HepG2 (cell line): ENCODE measurements around the gene ANP32B. TPM values are rescaled to one million over a fixed set of nuclear protein-coding genes. Genes with fewer than 3 reads are reported as not detected.

Source experiments
- CC2D1A ChIP-seq: sonication (generic); formaldehyde crosslinking; IDR thresholded peaks from 2 replicates; pipeline ENCODE4 v1.8.1; 2023; ENCODE audit warnings: mild to moderate bottlenecking, missing genetic modification reagents
- MAFF ChIP-seq: IDR thresholded peaks from 2 replicates; pipeline ENCODE4 v1.6.1; 2011; ENCODE audit warnings: low read depth, low read length, improper control_type of control experiment
- NR1H2 ChIP-seq: sonication (generic); formaldehyde crosslinking; IDR thresholded peaks from 2 replicates; pipeline ENCODE4 v1.8.1; 2022; ENCODE audit warnings: low read depth, missing genetic modification reagents, borderline replicate concordance
- SNRNP70 ChIP-seq: fragments of 200-400 bp; formaldehyde crosslinking; IDR thresholded peaks from 2 replicates; pipeline ENCODE4 v1.6.1; 2017; ENCODE audit warnings: mild to moderate bottlenecking, low read depth, low read length, moderate library complexity
- STAG1 ChIP-seq: sonication (generic); formaldehyde crosslinking; IDR thresholded peaks from 2 replicates; pipeline ENCODE4 v1.4.0; 2020; ENCODE audit warnings: missing genetic modification reagents
- ZFP41 ChIP-seq: sonication (generic); formaldehyde crosslinking; IDR thresholded peaks from 2 replicates; pipeline ENCODE4 v1.4.0; 2020; ENCODE audit warnings: mild to moderate bottlenecking, missing genetic modification reagents, borderline replicate concordance
- ZNF7 ChIP-seq: IDR thresholded peaks from 2 replicates; pipeline ENCODE4 v1.6.1; 2016; ENCODE audit warnings: missing biosample characterization, missing genetic modification reagents
- polyA plus RNA-seq, 8 experiments: library from polyadenylated mRNA; depleted of rRNA in 3 of 8; stranded (reverse) in 7 of 8; unstranded in 1 of 8; fragments of >200 nt; fragmentation: Illumina TruSeq in 4 of 8; extraction: Trizol in 4 of 8; gene quantifications; 2 replicates each; pipeline versions ENCODE4 v1.2.1 to v1.2.3, GENCODE V29; 2011 to 2016; ENCODE audit warnings: low read depth in 4 of 8, missing spikeins in 1 of 8, mixed read lengths in 1 of 8; ENCODE audit not compliant: insufficient read depth in 1 of 8
- total RNA-seq, 5 experiments: library from RNA; depleted of rRNA; stranded (reverse); fragments of >200 nt; fragmentation: Illumina TruSeq; extraction: Trizol; gene quantifications; 2 replicates each; pipeline ENCODE4 v1.2.3, GENCODE V29; 2016; ENCODE audit warnings: low read depth in 1 of 5
- TF ChIP-seq, protein P1 (sequence below): sonication (generic); formaldehyde crosslinking; IDR thresholded peaks from 2 replicates; pipeline ENCODE4 v1.5.1; 2020; ENCODE audit warnings: mild to moderate bottlenecking, missing genetic modification reagents, moderate library complexity
- TF ChIP-seq, protein P2 (sequence below), 2 experiments: fragments of 450-650 bp in 1 of 2; sonication (generic) in 1 of 2; formaldehyde crosslinking in 1 of 2; IDR thresholded peaks; 2 replicates each; pipeline versions ENCODE4 v1.6.1 to v1.8.0; 2016 to 2022; ENCODE audit warnings: antibody characterized with exemption in 1 of 2, mild to moderate bottlenecking in 1 of 2, missing genetic modification reagents in 1 of 2
- TF ChIP-seq, protein P3 (sequence below): sonication (generic); formaldehyde crosslinking; IDR thresholded peaks from 2 replicates; pipeline ENCODE4 v1.5.0; 2020; ENCODE audit warnings: missing genetic modification reagents
- TF ChIP-seq, protein P4 (sequence below): sonication (generic); formaldehyde crosslinking; IDR thresholded peaks from 2 replicates; pipeline ENCODE4 v1.4.0; 2020; ENCODE audit warnings: missing genetic modification reagents

Gene ANP32B
- total and polyA plus RNA-seq, 2 of the 13 experiments (the other 11 are each of a cell fraction or from before 2014, with no cell fraction given) = 22.1 to 37.5 TPM

DNA sequence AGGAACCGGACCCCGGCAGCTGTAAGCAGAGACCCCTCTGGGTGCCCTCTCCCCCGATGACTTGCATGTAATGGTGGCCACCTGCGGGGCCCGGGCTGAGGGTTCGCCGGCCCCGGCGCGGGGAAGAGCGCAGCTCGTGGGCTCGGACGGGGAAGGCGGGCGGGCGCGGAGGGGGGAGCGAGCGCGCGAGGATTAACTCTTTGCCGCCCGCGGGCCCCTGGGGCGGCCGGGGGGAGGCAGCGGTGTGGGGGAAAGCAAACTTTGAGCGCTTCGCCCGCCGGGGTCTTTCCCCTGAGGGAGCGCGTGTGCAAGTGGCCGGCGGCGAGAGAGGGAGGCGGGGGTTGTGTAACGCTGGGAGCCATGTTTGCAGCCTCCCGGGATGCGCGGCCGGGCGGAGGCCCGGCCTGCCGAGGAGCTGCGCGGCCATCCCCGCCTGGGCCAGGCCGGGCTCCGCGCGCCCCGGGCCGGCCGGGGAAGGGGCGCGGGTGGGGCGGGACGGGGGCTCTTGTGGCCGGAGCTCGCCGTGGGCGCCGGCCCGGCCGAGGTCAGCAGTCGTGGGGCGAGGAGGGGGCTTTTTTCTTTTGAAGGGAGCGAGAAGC, 547 bp downstream of the ANP32B start (continued):
- TF ChIP-seq, protein P1, sequence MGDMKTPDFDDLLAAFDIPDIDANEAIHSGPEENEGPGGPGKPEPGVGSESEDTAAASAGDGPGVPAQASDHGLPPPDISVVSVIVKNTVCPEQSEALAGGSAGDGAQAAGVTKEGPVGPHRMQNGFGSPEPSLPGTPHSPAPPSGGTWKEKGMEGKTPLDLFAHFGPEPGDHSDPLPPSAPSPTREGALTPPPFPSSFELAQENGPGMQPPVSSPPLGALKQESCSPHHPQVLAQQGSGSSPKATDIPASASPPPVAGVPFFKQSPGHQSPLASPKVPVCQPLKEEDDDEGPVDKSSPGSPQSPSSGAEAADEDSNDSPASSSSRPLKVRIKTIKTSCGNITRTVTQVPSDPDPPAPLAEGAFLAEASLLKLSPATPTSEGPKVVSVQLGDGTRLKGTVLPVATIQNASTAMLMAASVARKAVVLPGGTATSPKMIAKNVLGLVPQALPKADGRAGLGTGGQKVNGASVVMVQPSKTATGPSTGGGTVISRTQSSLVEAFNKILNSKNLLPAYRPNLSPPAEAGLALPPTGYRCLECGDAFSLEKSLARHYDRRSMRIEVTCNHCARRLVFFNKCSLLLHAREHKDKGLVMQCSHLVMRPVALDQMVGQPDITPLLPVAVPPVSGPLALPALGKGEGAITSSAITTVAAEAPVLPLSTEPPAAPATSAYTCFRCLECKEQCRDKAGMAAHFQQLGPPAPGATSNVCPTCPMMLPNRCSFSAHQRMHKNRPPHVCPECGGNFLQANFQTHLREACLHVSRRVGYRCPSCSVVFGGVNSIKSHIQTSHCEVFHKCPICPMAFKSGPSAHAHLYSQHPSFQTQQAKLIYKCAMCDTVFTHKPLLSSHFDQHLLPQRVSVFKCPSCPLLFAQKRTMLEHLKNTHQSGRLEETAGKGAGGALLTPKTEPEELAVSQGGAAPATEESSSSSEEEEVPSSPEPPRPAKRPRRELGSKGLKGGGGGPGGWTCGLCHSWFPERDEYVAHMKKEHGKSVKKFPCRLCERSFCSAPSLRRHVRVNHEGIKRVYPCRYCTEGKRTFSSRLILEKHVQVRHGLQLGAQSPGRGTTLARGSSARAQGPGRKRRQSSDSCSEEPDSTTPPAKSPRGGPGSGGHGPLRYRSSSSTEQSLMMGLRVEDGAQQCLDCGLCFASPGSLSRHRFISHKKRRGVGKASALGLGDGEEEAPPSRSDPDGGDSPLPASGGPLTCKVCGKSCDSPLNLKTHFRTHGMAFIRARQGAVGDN (CRISPR knock-in tag) = no peak; the same call in 1 of the 2 replicates
- TF ChIP-seq, protein P2, sequence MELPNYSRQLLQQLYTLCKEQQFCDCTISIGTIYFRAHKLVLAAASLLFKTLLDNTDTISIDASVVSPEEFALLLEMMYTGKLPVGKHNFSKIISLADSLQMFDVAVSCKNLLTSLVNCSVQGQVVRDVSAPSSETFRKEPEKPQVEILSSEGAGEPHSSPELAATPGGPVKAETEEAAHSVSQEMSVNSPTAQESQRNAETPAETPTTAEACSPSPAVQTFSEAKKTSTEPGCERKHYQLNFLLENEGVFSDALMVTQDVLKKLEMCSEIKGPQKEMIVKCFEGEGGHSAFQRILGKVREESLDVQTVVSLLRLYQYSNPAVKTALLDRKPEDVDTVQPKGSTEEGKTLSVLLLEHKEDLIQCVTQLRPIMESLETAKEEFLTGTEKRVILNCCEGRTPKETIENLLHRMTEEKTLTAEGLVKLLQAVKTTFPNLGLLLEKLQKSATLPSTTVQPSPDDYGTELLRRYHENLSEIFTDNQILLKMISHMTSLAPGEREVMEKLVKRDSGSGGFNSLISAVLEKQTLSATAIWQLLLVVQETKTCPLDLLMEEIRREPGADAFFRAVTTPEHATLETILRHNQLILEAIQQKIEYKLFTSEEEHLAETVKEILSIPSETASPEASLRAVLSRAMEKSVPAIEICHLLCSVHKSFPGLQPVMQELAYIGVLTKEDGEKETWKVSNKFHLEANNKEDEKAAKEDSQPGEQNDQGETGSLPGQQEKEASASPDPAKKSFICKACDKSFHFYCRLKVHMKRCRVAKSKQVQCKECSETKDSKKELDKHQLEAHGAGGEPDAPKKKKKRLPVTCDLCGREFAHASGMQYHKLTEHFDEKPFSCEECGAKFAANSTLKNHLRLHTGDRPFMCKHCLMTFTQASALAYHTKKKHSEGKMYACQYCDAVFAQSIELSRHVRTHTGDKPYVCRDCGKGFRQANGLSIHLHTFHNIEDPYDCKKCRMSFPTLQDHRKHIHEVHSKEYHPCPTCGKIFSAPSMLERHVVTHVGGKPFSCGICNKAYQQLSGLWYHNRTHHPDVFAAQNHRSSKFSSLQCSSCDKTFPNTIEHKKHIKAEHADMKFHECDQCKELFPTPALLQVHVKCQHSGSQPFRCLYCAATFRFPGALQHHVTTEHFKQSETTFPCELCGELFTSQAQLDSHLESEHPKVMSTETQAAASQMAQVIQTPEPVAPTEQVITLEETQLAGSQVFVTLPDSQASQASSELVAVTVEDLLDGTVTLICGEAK (IDR thresholded peaks at IDR 0.05) = no peak
- TF ChIP-seq, protein P2 (CRISPR knock-in tag; IDR thresholded peaks at IDR 0.05) = no peak
- TF ChIP-seq SNRNP70 = no peak
- no peak for TF ChIP-seq MAFF
- no peak for TF ChIP-seq STAG1 (CRISPR knock-in tag)
- TF ChIP-seq NR1H2 (CRISPR knock-in tag) = no peak
- TF ChIP-seq, protein P3, sequence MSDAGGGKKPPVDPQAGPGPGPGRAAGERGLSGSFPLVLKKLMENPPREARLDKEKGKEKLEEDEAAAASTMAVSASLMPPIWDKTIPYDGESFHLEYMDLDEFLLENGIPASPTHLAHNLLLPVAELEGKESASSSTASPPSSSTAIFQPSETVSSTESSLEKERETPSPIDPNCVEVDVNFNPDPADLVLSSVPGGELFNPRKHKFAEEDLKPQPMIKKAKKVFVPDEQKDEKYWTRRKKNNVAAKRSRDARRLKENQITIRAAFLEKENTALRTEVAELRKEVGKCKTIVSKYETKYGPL (CRISPR knock-in tag) = no peak
- TF ChIP-seq ZNF7 (CRISPR knock-in tag) = no peak
- TF ChIP-seq CC2D1A (CRISPR knock-in tag) = no peak
- no peak for TF ChIP-seq ZFP41
- TF ChIP-seq, protein P4, sequence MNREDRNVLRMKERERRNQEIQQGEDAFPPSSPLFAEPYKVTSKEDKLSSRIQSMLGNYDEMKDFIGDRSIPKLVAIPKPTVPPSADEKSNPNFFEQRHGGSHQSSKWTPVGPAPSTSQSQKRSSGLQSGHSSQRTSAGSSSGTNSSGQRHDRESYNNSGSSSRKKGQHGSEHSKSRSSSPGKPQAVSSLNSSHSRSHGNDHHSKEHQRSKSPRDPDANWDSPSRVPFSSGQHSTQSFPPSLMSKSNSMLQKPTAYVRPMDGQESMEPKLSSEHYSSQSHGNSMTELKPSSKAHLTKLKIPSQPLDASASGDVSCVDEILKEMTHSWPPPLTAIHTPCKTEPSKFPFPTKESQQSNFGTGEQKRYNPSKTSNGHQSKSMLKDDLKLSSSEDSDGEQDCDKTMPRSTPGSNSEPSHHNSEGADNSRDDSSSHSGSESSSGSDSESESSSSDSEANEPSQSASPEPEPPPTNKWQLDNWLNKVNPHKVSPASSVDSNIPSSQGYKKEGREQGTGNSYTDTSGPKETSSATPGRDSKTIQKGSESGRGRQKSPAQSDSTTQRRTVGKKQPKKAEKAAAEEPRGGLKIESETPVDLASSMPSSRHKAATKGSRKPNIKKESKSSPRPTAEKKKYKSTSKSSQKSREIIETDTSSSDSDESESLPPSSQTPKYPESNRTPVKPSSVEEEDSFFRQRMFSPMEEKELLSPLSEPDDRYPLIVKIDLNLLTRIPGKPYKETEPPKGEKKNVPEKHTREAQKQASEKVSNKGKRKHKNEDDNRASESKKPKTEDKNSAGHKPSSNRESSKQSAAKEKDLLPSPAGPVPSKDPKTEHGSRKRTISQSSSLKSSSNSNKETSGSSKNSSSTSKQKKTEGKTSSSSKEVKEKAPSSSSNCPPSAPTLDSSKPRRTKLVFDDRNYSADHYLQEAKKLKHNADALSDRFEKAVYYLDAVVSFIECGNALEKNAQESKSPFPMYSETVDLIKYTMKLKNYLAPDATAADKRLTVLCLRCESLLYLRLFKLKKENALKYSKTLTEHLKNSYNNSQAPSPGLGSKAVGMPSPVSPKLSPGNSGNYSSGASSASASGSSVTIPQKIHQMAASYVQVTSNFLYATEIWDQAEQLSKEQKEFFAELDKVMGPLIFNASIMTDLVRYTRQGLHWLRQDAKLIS = no peak
